K562 (cell line): ENCODE results near the gene PUSL1. TPM values are rescaled to one million over a fixed set of nuclear protein-coding genes. Genes with fewer than 3 reads are reported as not detected.

ENCODE experiments used
- CHAMP1 ChIP-seq: fragments of 450-650 bp; IDR thresholded peaks from 2 replicates; pipeline ENCODE4 v1.6.1; 2016; ENCODE audit warnings: mild to moderate bottlenecking
- EGR1 ChIP-seq: fragments of 450-650 bp; conservative IDR thresholded peaks from 2 replicates; pipeline ENCODE4 v1.6.1; 2017; ENCODE audit warnings: mild to moderate bottlenecking
- ETS1 ChIP-seq: conservative IDR thresholded peaks from 2 replicates; pipeline ENCODE4 v1.6.1; 2011; ENCODE audit warnings: low read depth, mild to moderate bottlenecking, low read length; ENCODE audit not compliant: control insufficient read depth
- FOXA3 ChIP-seq, 2 experiments: fragments of 450-650 bp in 1 of 2; sonication (generic) in 1 of 2; formaldehyde crosslinking; IDR thresholded peaks in 1 of 2; conservative IDR thresholded peaks in 1 of 2; 2 replicates each; pipeline versions ENCODE4 v1.4.0 to v1.8.0; 2020 to 2022; ENCODE audit warnings: mild to moderate bottlenecking in 2 of 2, missing genetic modification reagents in 1 of 2
- GTF2E2 ChIP-seq: fragments of 200-800 bp; sonication (Bioruptor generic); IDR thresholded peaks from 2 replicates; pipeline ENCODE4 v1.6.1; 2016; ENCODE audit warnings: missing genetic modification characterization, missing compliant biosample characterization
- HNRNPLL ChIP-seq: fragments of 200-400 bp; formaldehyde crosslinking; IDR thresholded peaks from 2 replicates; pipeline ENCODE4 v1.6.1; 2017; ENCODE audit warnings: low read length, low read depth, mild to moderate bottlenecking; ENCODE audit not compliant: poor library complexity, severe bottlenecking
- IRF2 ChIP-seq: sonication (generic); formaldehyde crosslinking; IDR thresholded peaks from 2 replicates; pipeline ENCODE4 v1.8.1; 2022; ENCODE audit warnings: mild to moderate bottlenecking, missing genetic modification reagents
- RBM15 ChIP-seq: fragments of 200-400 bp; formaldehyde crosslinking; IDR thresholded peaks from 2 replicates; pipeline ENCODE4 v1.6.1; 2018; ENCODE audit warnings: mild to moderate bottlenecking, low read length, moderate library complexity; ENCODE audit not compliant: insufficient read depth
- SMARCA5 ChIP-seq: fragments of 450-650 bp; IDR thresholded peaks from 2 replicates; pipeline ENCODE4 v1.6.1; 2016
- TRIM28 ChIP-seq: fragments of 450-650 bp; IDR thresholded peaks from 2 replicates; pipeline ENCODE4 v1.6.1; 2017
- ZC3H11A ChIP-seq: IDR thresholded peaks from 2 replicates; pipeline ENCODE4 v1.6.1; 2012; ENCODE audit warnings: low read depth, low read length, improper control_type of control experiment
- ZNF232 ChIP-seq: sonication (generic); formaldehyde crosslinking; IDR thresholded peaks from 2 replicates; pipeline ENCODE4 v1.8.0; 2022; ENCODE audit warnings: mild to moderate bottlenecking, missing genetic modification reagents
- ZNF436 ChIP-seq: fragments of 250-450, 450-650 bp; sonication (Bioruptor Pico); formaldehyde crosslinking; IDR thresholded peaks from 2 replicates; pipeline ENCODE4 v1.7.0; 2020; ENCODE audit warnings: mild to moderate bottlenecking
- ZNF766 ChIP-seq: fragments of 200-800 bp; sonication (Bioruptor generic); conservative IDR thresholded peaks from 2 replicates; pipeline ENCODE4 v1.6.1; 2016; ENCODE audit warnings: missing genetic modification characterization, missing compliant biosample characterization
- polyA plus RNA-seq, 8 experiments: library from polyadenylated mRNA; depleted of rRNA in 4 of 8; stranded (reverse) in 5 of 8; unstranded in 3 of 8; fragments of >200 nt; fragmentation: Nextera tagmentation in 2 of 8; fragmentation: Illumina TruSeq in 1 of 8; extraction: Ambion mirVana in 2 of 8; extraction: Trizol in 1 of 8; gene quantifications; 2 replicates each; pipeline versions ENCODE4 v1.2.1 to v1.2.3, GENCODE V29; 2011 to 2014; ENCODE audit warnings: inconsistent platforms in 1 of 8, missing spikeins in 1 of 8
- total RNA-seq, 7 experiments: library from RNA; depleted of rRNA in 6 of 7; stranded (reverse); fragments of >200 nt in 6 of 7; fragmentation: Illumina TruSeq in 2 of 7; extraction: Trizol in 2 of 7; gene quantifications; 2 replicates each; pipeline versions ENCODE4 v1.2.1 to v1.2.3, GENCODE V29; 2011 to 2021; ENCODE audit warnings: low replicate concordance in 1 of 7
- TF ChIP-seq, protein P1 (sequence below), 2 experiments: fragments of 450-650 bp in 1 of 2; sonication (generic) in 1 of 2; formaldehyde crosslinking in 1 of 2; IDR thresholded peaks in 1 of 2; conservative IDR thresholded peaks in 1 of 2; 2 replicates each; pipeline versions ENCODE4 v1.6.1 to v1.8.1; 2016 to 2023; ENCODE audit warnings: mild to moderate bottlenecking in 2 of 2, moderate library complexity in 2 of 2, inconsistent platforms in 1 of 2, missing genetic modification reagents in 1 of 2
- TF ChIP-seq, protein P2 (sequence below): fragments of 450-650 bp; formaldehyde crosslinking; IDR thresholded peaks from 2 replicates; pipeline ENCODE4 v1.4.0; 2020; ENCODE audit warnings: mild to moderate bottlenecking, moderate library complexity
- TF ChIP-seq, protein P3 (sequence below): sonication (generic); formaldehyde crosslinking; IDR thresholded peaks from 2 replicates; pipeline ENCODE4 v1.8.1; 2023; ENCODE audit warnings: mild to moderate bottlenecking, missing genetic modification reagents

PUSL1 gene
- total and polyA plus RNA-seq, 9 of the 15 experiments (the other 6 are each of a cell fraction or from before 2014, with no cell fraction given) = 0.62 to 86.9 (median 13.6) TPM

- TF ChIP-seq, protein P1, sequence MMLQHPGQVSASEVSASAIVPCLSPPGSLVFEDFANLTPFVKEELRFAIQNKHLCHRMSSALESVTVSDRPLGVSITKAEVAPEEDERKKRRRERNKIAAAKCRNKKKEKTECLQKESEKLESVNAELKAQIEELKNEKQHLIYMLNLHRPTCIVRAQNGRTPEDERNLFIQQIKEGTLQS (IDR thresholded peaks at IDR 0.05) = peak; percentile 82
- TF ChIP-seq, protein P1 (CRISPR knock-in tag; conservative IDR thresholded peaks at IDR 0.05) = 0 out of 2 replicates have a peak, but pooled peaks have one; percentile 26
- TF ChIP-seq TRIM28 (no peak), GTF2E2 (tag) (no peak), ETS1 (0 out of 2 replicates have a peak, but pooled peaks have one; percentile 50), EGR1 (peak; percentile 56), SMARCA5 (no peak), ZC3H11A (no peak), ZNF766 (CRISPR knock-in tag) (no peak), ZNF232 (no peak), RBM15 (no peak), HNRNPLL (peak; percentile 31), CHAMP1 (no peak), ZNF436 (CRISPR knock-in tag) (no peak), IRF2 (CRISPR knock-in tag) (no peak), FOXA3 (CRISPR knock-in tag; conservative IDR thresholded peaks at IDR 0.05 in 1 of 2, IDR thresholded peaks at IDR 0.05 in 1 of 2) (peak in 1 of 2 experiments; percentile 47; a peak in 1 of 4 replicates)
- TF ChIP-seq, protein P2, sequence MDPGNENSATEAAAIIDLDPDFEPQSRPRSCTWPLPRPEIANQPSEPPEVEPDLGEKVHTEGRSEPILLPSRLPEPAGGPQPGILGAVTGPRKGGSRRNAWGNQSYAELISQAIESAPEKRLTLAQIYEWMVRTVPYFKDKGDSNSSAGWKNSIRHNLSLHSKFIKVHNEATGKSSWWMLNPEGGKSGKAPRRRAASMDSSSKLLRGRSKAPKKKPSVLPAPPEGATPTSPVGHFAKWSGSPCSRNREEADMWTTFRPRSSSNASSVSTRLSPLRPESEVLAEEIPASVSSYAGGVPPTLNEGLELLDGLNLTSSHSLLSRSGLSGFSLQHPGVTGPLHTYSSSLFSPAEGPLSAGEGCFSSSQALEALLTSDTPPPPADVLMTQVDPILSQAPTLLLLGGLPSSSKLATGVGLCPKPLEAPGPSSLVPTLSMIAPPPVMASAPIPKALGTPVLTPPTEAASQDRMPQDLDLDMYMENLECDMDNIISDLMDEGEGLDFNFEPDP (CRISPR knock-in tag) = no peak
- TF ChIP-seq, protein P3, sequence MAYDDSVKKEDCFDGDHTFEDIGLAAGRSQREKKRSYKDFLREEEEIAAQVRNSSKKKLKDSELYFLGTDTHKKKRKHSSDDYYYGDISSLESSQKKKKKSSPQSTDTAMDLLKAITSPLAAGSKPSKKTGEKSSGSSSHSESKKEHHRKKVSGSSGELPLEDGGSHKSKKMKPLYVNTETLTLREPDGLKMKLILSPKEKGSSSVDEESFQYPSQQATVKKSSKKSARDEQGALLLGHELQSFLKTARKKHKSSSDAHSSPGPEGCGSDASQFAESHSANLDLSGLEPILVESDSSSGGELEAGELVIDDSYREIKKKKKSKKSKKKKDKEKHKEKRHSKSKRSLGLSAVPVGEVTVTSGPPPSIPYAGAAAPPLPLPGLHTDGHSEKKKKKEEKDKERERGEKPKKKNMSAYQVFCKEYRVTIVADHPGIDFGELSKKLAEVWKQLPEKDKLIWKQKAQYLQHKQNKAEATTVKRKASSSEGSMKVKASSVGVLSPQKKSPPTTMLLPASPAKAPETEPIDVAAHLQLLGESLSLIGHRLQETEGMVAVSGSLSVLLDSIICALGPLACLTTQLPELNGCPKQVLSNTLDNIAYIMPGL (CRISPR knock-in tag) = no peak
These were observed 50.3 kb downstream of the PUSL1 start, which contains the start of gene MXRA8 (continued) for GRCh38 chr1:1358433-1359271.
